Endothelial cell of umbilical vein (primary cell): Measurements from ENCODE around the gene ARRB1. TPM values are rescaled to one million over a fixed set of nuclear protein-coding genes. Genes with fewer than 3 reads are reported as not detected.
A peak's percentile ranks its signal among the peaks of the same experiment; 100 is the strongest.

Source experiments
- BruUV-seq: library from RNA; stranded (reverse); fragments of 400-500 nt; replicated peaks from 2 replicates; lab custom pipeline; 2021; lab: Mats Ljungman, UMichigan
- CTCF ChIA-PET: fragments of 300-600, 350-600 bp; sonication (Branson Sonifier 250); formaldehyde crosslinking; loops from one replicate; lab custom pipeline; 2021; ENCODE audit warnings: antibody characterized with exemption, inconsistent platforms; lab: Charles Lee
- POLR2A ChIA-PET: fragments of 300-600, 350-600 bp; sonication (Branson Sonifier 250); formaldehyde crosslinking; loops from one replicate; lab custom pipeline; 2021; ENCODE audit warnings: antibody characterized with exemption, inconsistent platforms; lab: Charles Lee
- DNase-seq: peaks from one replicate; pipeline ENCODE4 v3.0.0-alpha.2; 2011; ENCODE audit warnings: low read depth, low spot score
- FAIRE-seq: peaks from 2 replicates; lab custom pipeline; 2011; peaks lifted over from hg19 to GRCh38; lab: Jason Lieb, UNC
- H2AFZ ChIP-seq: 2 replicates; pipeline ENCODE4 v1.6.0; 2012; ENCODE audit warnings: low read depth, low read length, control low read depth, inconsistent platforms
- H3K27ac ChIP-seq: 2 replicates; pipeline ENCODE4 v1.5.1; 2011; ENCODE audit warnings: low read depth, mild to moderate bottlenecking, control low read depth, low read length, moderate library complexity; ENCODE audit not compliant: insufficient read depth
- H3K27me3 ChIP-seq, 2 experiments: 2 replicates each; pipeline versions ENCODE4 v1.6.0 to v1.6.1; 2011; ENCODE audit warnings: low read length in 2 of 2, mixed read lengths in 1 of 2; ENCODE audit not compliant: control insufficient read depth in 2 of 2, insufficient read depth in 2 of 2
- H3K36me3 ChIP-seq, 2 experiments: 2 replicates in 1 of 2; 3 replicates in 1 of 2; pipeline ENCODE4 v1.5.1; 2011; ENCODE audit warnings: low read length in 2 of 2, mild to moderate bottlenecking in 1 of 2, moderate library complexity in 1 of 2; ENCODE audit not compliant: control insufficient read depth in 2 of 2, insufficient read depth in 2 of 2; ENCODE audit errors: extremely low read depth in 1 of 2
- H3K4me1 ChIP-seq: 3 replicates; pipeline ENCODE4 v1.5.1; 2011; ENCODE audit warnings: mild to moderate bottlenecking, low read length; ENCODE audit not compliant: control insufficient read depth, insufficient read depth; ENCODE audit errors: extremely low read depth
- H3K4me2 ChIP-seq: 2 replicates; pipeline ENCODE4 v1.6.1; 2011; ENCODE audit warnings: low read length, control low read depth, mixed read lengths; ENCODE audit not compliant: insufficient read depth
- H3K4me3 ChIP-seq, 3 experiments: fragments of 200-600 bp in 1 of 3; sonication (generic), shearing (Covaris generic) in 1 of 3; replicated peaks in 1 of 3; 2 replicates each; pipeline ENCODE4 v1.5.1; 2011 to 2016; ENCODE audit warnings: control low read depth in 3 of 3, low read length in 3 of 3, mild to moderate bottlenecking in 2 of 3, inconsistent platforms in 1 of 3, low read depth in 1 of 3, moderate library complexity in 1 of 3; ENCODE audit not compliant: insufficient read depth in 1 of 3
- H3K79me2 ChIP-seq: 2 replicates; pipeline ENCODE4 v1.6.0; 2012; ENCODE audit warnings: low read length, inconsistent platforms; ENCODE audit not compliant: control insufficient read depth, insufficient read depth
- H3K9ac ChIP-seq: replicated peaks from 2 replicates; pipeline ENCODE3; 2011; ENCODE audit warnings: low read length, control low read depth; ENCODE audit not compliant: insufficient read depth; ENCODE audit errors: extremely low read depth
- H3K9me1 ChIP-seq: replicated peaks from 3 replicates; pipeline ENCODE4 v1.6.0; 2011; ENCODE audit warnings: mild to moderate bottlenecking, low read length; ENCODE audit not compliant: control insufficient read depth, insufficient read depth; ENCODE audit errors: extremely low read depth
- H3K9me3 ChIP-seq: replicated peaks from 2 replicates; pipeline ENCODE4 v1.5.1; 2012; ENCODE audit warnings: low read length, inconsistent platforms; ENCODE audit not compliant: control insufficient read depth, insufficient read depth
- H4K20me1 ChIP-seq: replicated peaks from 2 replicates; pipeline ENCODE3; 2011; ENCODE audit warnings: mild to moderate bottlenecking, low read length; ENCODE audit not compliant: control insufficient read depth, insufficient read depth; ENCODE audit errors: extremely low read depth
- CTCF ChIP-seq, 2 donors: IDR thresholded peaks; 1 replicate in 1 of 2; 2 replicates in 1 of 2; pipeline ENCODE4 v1.5.1; 2011; ENCODE audit warnings: low read length in 2 of 2, mild to moderate bottlenecking in 2 of 2, moderate library complexity in 2 of 2, control low read depth in 1 of 2, inconsistent platforms in 1 of 2, low read depth in 1 of 2; ENCODE audit not compliant: insufficient read depth in 1 of 2; ENCODE audit errors: extremely low read depth in 1 of 2
- EZH2 ChIP-seq: IDR thresholded peaks from 2 replicates; pipeline ENCODE4 v1.6.1; 2012; ENCODE audit warnings: borderline replicate concordance, low read depth, mild to moderate bottlenecking, moderate library complexity, low read length, inconsistent platforms; ENCODE audit not compliant: severe bottlenecking
- FOS ChIP-seq: IDR thresholded peaks from 2 replicates; pipeline ENCODE4 v1.6.1; 2011; ENCODE audit warnings: mild to moderate bottlenecking, low read length, moderate library complexity, borderline replicate concordance; ENCODE audit not compliant: insufficient read depth
- GATA2 ChIP-seq: IDR thresholded peaks from 2 replicates; pipeline ENCODE4 v1.7.0; 2011; ENCODE audit warnings: low read depth, mild to moderate bottlenecking, moderate library complexity, mixed read lengths, low read length; ENCODE audit not compliant: insufficient read length, insufficient read depth
- MAX ChIP-seq: IDR thresholded peaks from 2 replicates; pipeline ENCODE4 v1.6.1; 2011; ENCODE audit not compliant: insufficient read depth, insufficient read length
- MYC ChIP-seq: IDR thresholded peaks from one replicate; pipeline ENCODE4 v1.6.1; 2011; ENCODE audit warnings: mild to moderate bottlenecking, low read depth, low read length
- POLR2A ChIP-seq: IDR thresholded peaks from 2 replicates; pipeline ENCODE4 v1.6.1; 2012; ENCODE audit warnings: low read depth, mild to moderate bottlenecking, control low read depth, low read length
- POLR2AphosphoS5 ChIP-seq: IDR thresholded peaks from 2 replicates; pipeline ENCODE4 v1.6.1; 2012; ENCODE audit warnings: low read depth, mild to moderate bottlenecking, control low read depth, low read length, moderate library complexity; ENCODE audit not compliant: insufficient read depth
- dilution Hi-C: fragments of 300-500 bp; cut with MboI; formaldehyde crosslinking; loops from one replicate; pipeline ENCODE4 v1.15.0; 2019; ENCODE audit warnings: low sequenced_read_pairs; ENCODE audit not compliant: extremely low pct_ligation_motif_present
- intact Hi-C: fragments of 100-400 bp; cut with micrococcal nuclease; formaldehyde crosslinking; loops from one replicate; pipeline ENCODE4 v1.10.0; 2022
- polyA plus RNA-seq, 4 experiments: library from polyadenylated mRNA; depleted of rRNA in 3 of 4; stranded (reverse) in 3 of 4; unstranded in 1 of 4; fragments of >200 nt; gene quantifications; 2 replicates each; pipeline versions ENCODE4 v1.2.1 to v1.2.3, GENCODE V29; 2011 to 2012; ENCODE audit warnings: missing spikeins in 1 of 4
- total RNA-seq: library from RNA; stranded (reverse); gene quantifications from 2 replicates; pipeline ENCODE4 v1.2.3, GENCODE V29; 2021

The ARRB1 gene
- total and polyA plus RNA-seq, 2 donors (not counting 3 experiments of a cell fraction or from before 2014, with no cell fraction given): 63.9 to 92.6 TPM

GRCh38 chr11:75347781-75348566 lies 3.5 kb downstream of the ARRB1 start:
- Histone ChIP-seq H2AFZ (no peak overlapping the region), H3K4me2 (peak overlapping the region; percentile 38), H3K79me2 (peaks cover 38% of the 10 kb centered on the region), H3K9me3 (no peaks in the 10 kb centered on the region), H3K9ac (peak overlapping the region; percentile 22), H3K4me3 (no peak overlapping the region), H3K4me1 (peaks cover 53% of the 10 kb centered on the region), H3K9me1 (no peaks in the 10 kb centered on the region), H3K27ac (peak overlapping the region; percentile 80), H3K36me3 (peaks cover 0 to 6% of the 10 kb centered on the region in 2 experiments), H4K20me1 (no peaks in the 10 kb centered on the region), H3K27me3 (no peaks in the 10 kb centered on the region)
- ChIA-PET POLR2A (no interaction called here), CTCF (interaction anchor here (0.6 to 5.5 kb wide), 9 partner anchors 9 to 68 kb away, joined by 3 to 28 read pairs (median 4); no protein-coding TSS in a partner anchor)
- TF ChIP-seq FOS (peak; percentile 17), POLR2A (no peak), MAX (no peak), POLR2AphosphoS5 (peak; percentile 75)
- intact Hi-C loops (loop anchor here (1.0 kb wide), 2 partner anchors 8 to 20 kb away; no protein-coding TSS in a partner anchor), dilution Hi-C loops (no loop called here)
- BruUV-seq: no TSS peak
- DNase-seq: peak; percentile 94
- FAIRE-seq: peak; percentile 93

GRCh38 chr11:75346912-75347647 lies 4.4 kb downstream of the ARRB1 start:
- no TSS peak for BruUV-seq
- H3K4me2 ChIP-seq: peak overlapping the region; percentile 38
- H3K79me2 ChIP-seq: peaks cover 42% of the 10 kb centered on the region
- intact Hi-C loops: no loop called here
- FAIRE-seq (no peak), DNase-seq (peak; percentile 26)
- ChIA-PET CTCF (interaction anchor here (0.9 to 5.5 kb wide), 6 partner anchors 8 to 67 kb away, joined by 3 to 28 read pairs (median 5); no protein-coding TSS in a partner anchor), POLR2A (no interaction called here)
- H3K27ac ChIP-seq: peak overlapping the region; percentile 80
- H3K9ac ChIP-seq: peak overlapping the region; percentile 22
- TF ChIP-seq CTCF (IDR thresholded peaks at IDR 0.05; ENCODE audit: extremely low read depth in 1 of 2, insufficient read depth in 1 of 2, low read depth in 1 of 2, low read length in 2 of 2) (no peak), POLR2AphosphoS5 (no peak), POLR2A (no peak), MYC (no peak), MAX (no peak), EZH2 (no peak), FOS (no peak), GATA2 (no peak)
- H3K36me3 ChIP-seq: peaks cover 0 to 6% of the 10 kb centered on the region in 2 experiments
- dilution Hi-C loops: no loop called here
- no peak overlapping the region for H3K4me3 ChIP-seq
- no peaks in the 10 kb centered on the region for H3K9me1 ChIP-seq
- H3K9me3 ChIP-seq: no peaks in the 10 kb centered on the region
- H2AFZ ChIP-seq: no peak overlapping the region
- peaks cover 51% of the 10 kb centered on the region for H3K4me1 ChIP-seq
- H3K27me3 ChIP-seq: no peaks in the 10 kb centered on the region
- no peaks in the 10 kb centered on the region for H4K20me1 ChIP-seq
